Naive B cell (primary cell): ENCODE measurements around the gene BTBD2. TPM values are rescaled to one million over a fixed set of nuclear protein-coding genes. Genes with fewer than 3 reads are reported as not detected.
"Not testable (repeated sequence)": the region's sequence is repeated elsewhere in the genome, so short reads cannot be mapped to it uniquely, and the experiment has no call there.

Experiments
- ATAC-seq, 2 donors: fragments of 150-1000 bp; cut with Tn5 transposase; 2 replicates each; pipeline ENCODE4 v1.10.0; 2021; ENCODE audit warnings: low read depth in 2 of 2, mild to moderate bottlenecking in 2 of 2, moderate library complexity in 2 of 2
- DNase-seq: peaks from one replicate; pipeline ENCODE4 v3.0.0; 2022
- H3K27ac Mint-ChIP-seq, 6 donors: one replicate each; pipeline ENCODE4 v1.8.0; 2020 to 2022; ENCODE audit warnings: mild to moderate bottlenecking in 6 of 6, mixed read lengths in 6 of 6, moderate library complexity in 5 of 6, inconsistent platforms in 2 of 6
- H3K27me3 Mint-ChIP-seq, 3 donors: one replicate each; pipeline ENCODE4 v1.8.0; 2021 to 2022; ENCODE audit warnings: mixed read lengths in 3 of 3, mild to moderate bottlenecking in 1 of 3
- H3K36me3 Mint-ChIP-seq, 2 donors: one replicate each; pipeline ENCODE4 v1.8.0; 2020 to 2022; ENCODE audit warnings: mixed read lengths in 2 of 2, inconsistent platforms in 1 of 2, mild to moderate bottlenecking in 1 of 2
- H3K4me1 Mint-ChIP-seq, 3 donors: one replicate each; pipeline ENCODE4 v1.8.0; 2020 to 2022; ENCODE audit warnings: mixed read lengths in 3 of 3, inconsistent platforms in 1 of 3, mild to moderate bottlenecking in 1 of 3, moderate library complexity in 1 of 3
- H3K4me3 Mint-ChIP-seq, 8 donors: one replicate each; pipeline ENCODE4 v1.8.0; 2020 to 2022; ENCODE audit warnings: mild to moderate bottlenecking in 8 of 8, mixed read lengths in 8 of 8, moderate library complexity in 8 of 8, inconsistent platforms in 2 of 8
- H3K9me3 Mint-ChIP-seq, 7 donors: one replicate each; pipeline ENCODE4 v1.8.0; 2020 to 2022; ENCODE audit warnings: mixed read lengths in 7 of 7, mild to moderate bottlenecking in 5 of 7, inconsistent platforms in 2 of 7, moderate library complexity in 1 of 7
- polyA plus RNA-seq, 6 donors: library from polyadenylated mRNA; unstranded; fragments of 300-500 nt; fragmentation: Illumina TruSeq; gene quantifications; one replicate each; pipeline ENCODE4 v1.2.3, GENCODE V29; 2021; ENCODE audit warnings: low read depth in 6 of 6

BTBD2 gene
- polyA plus RNA-seq, 6 donors from 2014 or later: 1.7 to 9.2 (median 4.8) TPM

DNA sequence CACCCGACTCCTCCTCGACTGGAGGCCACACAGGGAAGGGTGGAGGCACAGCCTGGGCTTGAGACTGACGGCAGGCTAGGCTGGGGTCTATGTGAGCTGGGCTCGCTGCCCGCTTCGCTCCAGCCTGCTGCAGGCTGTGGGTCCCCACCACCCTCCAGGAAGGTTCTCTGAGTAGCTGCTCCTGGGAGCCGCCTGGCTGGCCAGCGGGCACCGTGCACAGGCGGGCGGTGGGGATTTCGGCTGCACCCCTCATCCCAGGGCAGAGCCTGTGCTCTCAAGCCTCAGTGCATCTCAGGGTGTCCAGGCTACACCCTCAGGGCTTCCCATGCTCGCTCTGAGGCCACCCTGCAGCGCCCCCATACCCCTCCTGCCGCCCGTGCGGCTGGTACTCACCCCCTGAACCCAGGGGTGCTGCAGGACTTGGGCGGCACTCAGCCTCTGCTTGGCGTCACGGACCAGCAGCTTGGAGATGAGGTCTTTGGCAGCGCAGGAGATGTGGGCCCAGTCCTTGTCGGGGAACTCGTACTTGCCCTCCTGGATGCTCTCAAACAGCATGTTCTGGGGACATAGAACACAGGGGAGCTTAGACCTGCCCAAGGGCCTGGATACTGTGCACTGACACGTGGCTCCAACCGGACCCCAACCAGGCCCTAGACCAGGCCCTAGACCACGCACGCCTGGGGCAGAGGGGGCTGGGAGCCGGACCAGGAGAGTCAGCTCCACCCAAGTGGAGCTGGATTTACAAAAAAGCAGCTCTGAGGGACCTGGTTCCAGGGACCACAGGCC lies 25.3 kb upstream of the BTBD2 start:
- H3K36me3 Mint-ChIP-seq: peaks cover 0 to 7% of the 10 kb centered on the region in 2 donors
- DNase-seq (no peak), ATAC-seq (no peak)
- H3K27me3 Mint-ChIP-seq: no peaks in the 10 kb centered on the region
- H3K9me3 Mint-ChIP-seq: peaks cover 0 to 3% (median 0%) of the 10 kb centered on the region in 7 donors
- peak overlapping the region; percentile 96 to 99 (median 98) for H3K27ac Mint-ChIP-seq
- peaks cover 19 to 45% (median 38%) of the 10 kb centered on the region in 3 donors for H3K4me1 Mint-ChIP-seq
- H3K4me3 Mint-ChIP-seq: peak overlapping the region in 4 of 8 donors; percentile 65 to 82 (median 68)

DNA sequence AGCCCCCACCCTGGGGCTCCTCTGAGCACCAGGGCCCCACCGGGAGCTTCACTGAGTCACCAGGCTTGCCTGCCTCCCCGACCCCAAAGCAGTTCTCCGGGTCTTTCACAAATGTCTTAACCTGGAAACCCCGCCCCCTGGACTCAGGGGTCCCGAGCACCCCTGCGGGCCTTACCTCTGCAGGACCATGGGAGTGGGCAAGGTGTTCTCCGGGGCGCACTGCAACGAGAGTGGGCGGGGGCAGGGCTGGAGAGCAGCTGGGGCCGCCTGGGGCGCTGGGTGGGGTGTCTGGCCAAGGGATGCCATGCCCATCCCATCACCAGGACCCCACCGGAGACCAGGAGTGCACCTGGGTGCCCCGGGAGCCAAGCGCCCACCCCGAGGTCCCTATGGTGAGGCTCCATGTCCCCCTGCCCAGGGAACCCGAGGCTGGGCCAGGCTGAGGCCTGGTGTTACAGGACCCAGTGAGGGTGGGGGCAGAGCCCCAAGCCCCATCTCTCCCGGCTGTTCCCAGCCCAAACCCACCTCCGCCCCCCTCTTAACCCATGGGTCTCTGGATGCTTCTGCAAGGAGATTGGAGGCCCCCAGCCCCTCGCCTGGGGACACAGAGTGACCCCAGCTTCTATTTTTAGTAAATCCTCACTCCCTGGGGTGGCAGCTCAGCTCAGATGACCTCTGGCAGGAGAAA lies 24.6 kb upstream of the BTBD2 start:
- DNase-seq (no peak), ATAC-seq (no peak)
- peak overlapping the region in 2 of 8 donors; percentile 5 to 15 for H3K4me3 Mint-ChIP-seq
- no peaks in the 10 kb centered on the region for H3K27me3 Mint-ChIP-seq
- peaks cover 22 to 47% (median 41%) of the 10 kb centered on the region in 3 donors for H3K4me1 Mint-ChIP-seq
- H3K36me3 Mint-ChIP-seq: peaks cover 0 to 7% of the 10 kb centered on the region in 2 donors
- peaks cover 0 to 3% (median 0%) of the 10 kb centered on the region in 7 donors for H3K9me3 Mint-ChIP-seq
- H3K27ac Mint-ChIP-seq: peak overlapping the region; percentile 52 to 99 (median 97)

DNA sequence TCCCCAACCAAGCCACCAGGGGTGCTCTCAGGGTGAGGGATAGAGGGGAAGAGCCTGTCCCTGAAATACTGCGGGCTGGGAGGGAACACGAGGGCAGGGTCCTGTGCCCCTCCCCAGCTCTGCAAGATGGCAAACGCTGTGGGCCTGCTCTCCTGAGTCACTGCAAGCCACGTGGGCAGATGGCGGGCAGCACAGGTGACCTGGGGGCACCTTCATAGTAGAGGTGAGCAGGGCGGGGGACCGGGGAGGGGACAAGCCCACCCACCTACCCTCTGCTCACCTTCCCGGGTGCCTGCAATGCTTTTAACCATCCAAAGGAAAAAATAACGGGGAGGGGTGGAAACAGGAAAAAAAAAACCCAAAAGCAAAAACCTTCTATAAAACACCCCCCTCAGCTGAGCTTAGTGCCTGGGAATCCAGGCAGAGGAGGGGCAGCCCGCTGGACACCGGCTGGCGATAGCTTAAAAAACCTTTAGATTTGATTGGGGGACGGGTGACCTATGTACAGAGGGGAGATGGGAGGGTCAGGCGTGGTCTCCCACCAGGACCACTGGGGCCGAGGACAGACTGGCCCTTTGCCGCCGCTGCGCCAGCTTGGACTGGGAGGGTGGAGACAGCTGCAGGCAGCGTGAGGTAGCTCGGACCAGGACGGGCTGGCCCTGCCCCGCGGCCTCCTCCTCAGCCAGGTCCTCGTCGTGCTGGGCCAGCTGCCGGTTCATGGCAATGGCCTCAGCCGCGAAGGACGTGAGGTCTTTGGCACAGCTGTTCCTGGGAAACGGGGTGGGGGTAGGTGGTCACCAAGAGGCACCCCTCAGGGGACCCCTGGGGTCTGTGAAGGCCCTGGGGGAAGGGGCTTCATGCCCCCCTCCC lies 23.8 kb upstream of the BTBD2 start:
- Mint-ChIP-seq H3K36me3 (peaks cover 0 to 7% of the 10 kb centered on the region in 2 donors), H3K4me1 (peaks cover 23 to 45% (median 38%) of the 10 kb centered on the region in 3 donors), H3K27ac (peak overlapping the region; percentile 65 to 98 (median 83)), H3K4me3 (peak overlapping the region in 6 of 8 donors; percentile 5 to 59 (median 45)), H3K9me3 (peaks cover 0 to 3% (median 0%) of the 10 kb centered on the region in 7 donors), H3K27me3 (no peaks in the 10 kb centered on the region)
- DNase-seq: no peak
- no peak for ATAC-seq

DNA sequence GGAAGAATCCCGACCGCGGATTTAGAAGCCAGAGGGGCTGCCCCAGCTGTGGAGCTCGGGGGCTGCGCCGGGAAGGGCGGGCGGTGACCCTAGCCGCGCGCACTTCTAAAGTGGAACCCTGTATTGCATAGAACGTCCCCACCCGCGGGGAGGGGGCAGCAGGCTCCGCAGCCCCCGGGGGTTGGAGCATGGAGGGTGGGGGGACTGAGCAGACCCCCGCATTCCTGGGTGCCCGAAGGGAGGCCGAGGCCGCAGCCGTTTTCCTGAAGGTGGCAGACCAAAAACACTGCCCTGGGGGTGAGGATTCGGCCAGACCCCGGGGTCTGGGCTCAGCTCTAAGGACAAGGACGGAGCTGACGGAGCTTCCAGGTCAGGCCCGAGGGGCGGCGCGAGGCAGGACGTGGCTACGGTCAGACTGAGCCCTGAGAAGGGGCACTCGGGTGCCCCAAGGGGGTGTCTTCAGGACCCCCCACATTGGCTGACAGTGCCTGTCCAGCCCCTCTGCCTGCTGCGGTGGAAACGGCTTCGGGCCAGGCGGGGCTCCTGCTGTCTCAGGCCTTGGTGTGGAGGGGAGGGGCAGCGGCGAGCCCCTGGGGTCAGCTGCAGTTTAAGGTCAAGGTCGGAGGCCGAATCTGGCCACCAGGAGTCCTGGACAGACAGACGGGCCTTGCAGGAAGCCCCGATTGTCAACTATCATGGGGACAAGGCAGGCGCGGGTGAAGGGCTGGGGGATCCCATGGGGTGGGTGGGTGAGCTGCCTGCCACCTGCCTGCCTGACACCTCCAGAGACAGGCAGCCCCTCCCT lies 23.0 kb upstream of the BTBD2 start:
- Mint-ChIP-seq H3K36me3 (peaks cover 0 to 7% of the 10 kb centered on the region in 2 donors), H3K4me1 (peaks cover 23 to 37% (median 31%) of the 10 kb centered on the region in 3 donors), H3K27me3 (no peaks in the 10 kb centered on the region), H3K27ac (peak overlapping the region in 4 of 6 donors; percentile 7 to 98 (median 60)), H3K9me3 (peaks cover 0 to 3% (median 0%) of the 10 kb centered on the region in 7 donors), H3K4me3 (peak overlapping the region in 2 of 8 donors; percentile 5 to 53)
- no peak for ATAC-seq
- DNase-seq: no peak

DNA sequence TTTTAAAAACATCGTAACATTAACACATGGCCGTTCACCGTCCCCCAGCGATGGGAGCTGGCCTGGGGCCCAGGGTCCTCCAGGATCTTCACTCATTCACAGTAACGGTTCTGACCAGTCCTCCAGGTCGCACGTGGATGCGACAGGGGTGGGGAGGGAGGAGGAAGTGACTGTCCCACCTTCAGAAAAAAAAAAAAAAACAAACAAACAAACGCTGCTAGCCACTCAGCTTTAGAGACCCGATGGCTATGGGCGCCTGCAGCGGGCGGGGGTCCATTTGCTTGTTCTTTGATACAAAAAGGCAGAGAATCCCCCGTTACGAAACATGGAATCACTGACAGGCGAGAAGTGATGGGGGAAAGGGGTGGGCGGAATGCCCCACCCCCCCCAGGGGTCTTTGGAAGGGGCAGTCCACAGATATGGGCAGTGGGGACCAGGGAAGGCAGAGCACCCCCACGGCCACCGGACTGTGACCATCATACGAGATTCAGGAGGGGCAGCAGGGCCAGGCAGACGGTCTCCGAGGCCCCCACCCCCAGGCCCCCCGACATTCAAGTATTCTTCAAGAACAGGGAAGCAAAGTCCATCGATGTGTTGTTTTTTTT lies 22.2 kb upstream of the BTBD2 start:
- Mint-ChIP-seq H3K27ac (peak overlapping the region in 5 of 6 donors; percentile 27 to 98 (median 82)), H3K4me3 (peak overlapping the region in 1 of 8 donors; percentile 61), H3K36me3 (peaks cover 0 to 7% of the 10 kb centered on the region in 2 donors), H3K4me1 (peaks cover 27 to 40% (median 31%) of the 10 kb centered on the region in 3 donors), H3K9me3 (peaks cover 0 to 3% (median 0%) of the 10 kb centered on the region in 7 donors), H3K27me3 (no peaks in the 10 kb centered on the region)
- ATAC-seq (no peak), DNase-seq (no peak)

DNA sequence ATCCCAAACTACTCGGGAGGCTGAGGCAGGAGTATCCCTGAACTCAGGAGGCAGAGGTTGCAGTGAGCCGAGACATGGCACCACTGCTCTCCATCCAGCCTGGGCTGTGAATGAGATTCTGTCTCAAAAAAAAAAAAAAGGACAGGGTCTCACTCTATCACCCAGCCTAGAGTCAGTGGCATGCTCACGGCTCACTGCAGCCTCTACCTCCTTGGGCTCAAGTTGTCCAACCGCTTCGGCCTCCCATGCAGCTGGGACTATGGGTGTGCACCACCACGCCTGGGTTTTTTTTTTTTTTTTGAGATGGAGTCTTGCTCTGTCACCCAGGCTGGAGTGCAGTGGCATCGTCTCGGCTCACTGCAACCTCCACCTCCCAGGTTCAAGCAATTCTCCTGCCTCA lies 20.9 kb upstream of the BTBD2 start:
- peaks cover 0 to 3% (median 0%) of the 10 kb centered on the region in 7 donors for H3K9me3 Mint-ChIP-seq

DNA sequence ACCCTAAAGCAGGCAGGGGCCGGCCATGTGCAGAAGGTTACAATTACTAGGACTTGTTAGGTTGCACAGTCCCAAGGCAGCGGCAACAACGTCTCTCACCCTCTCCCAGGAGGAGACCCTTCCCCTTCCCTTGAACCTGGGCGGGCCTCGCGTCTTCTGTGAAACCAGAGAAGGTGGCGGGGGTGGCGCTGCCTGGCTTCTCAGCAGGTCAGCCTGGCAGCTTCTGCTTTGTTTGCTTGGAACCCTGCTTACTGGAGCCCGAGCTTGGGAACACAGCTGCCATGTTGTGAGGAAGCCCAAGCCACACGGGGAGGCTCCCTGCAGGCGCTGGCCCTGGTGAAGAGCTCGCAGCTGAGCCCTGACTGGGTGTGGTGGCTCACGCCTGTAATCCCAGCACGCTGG lies 20.1 kb upstream of the BTBD2 start:
- Mint-ChIP-seq H3K4me3 (peak overlapping the region in 1 of 8 donors; percentile 37), H3K27ac (peak overlapping the region in 3 of 6 donors; percentile 79 to 82 (median 81)), H3K9me3 (peaks cover 0 to 3% (median 0%) of the 10 kb centered on the region in 7 donors), H3K4me1 (peaks cover 31 to 40% (median 33%) of the 10 kb centered on the region in 3 donors), H3K27me3 (no peaks in the 10 kb centered on the region), H3K36me3 (peaks cover 0 to 7% of the 10 kb centered on the region in 2 donors)
- no peak for ATAC-seq
- DNase-seq: no peak

More for the DNA sequence above, 20.9 kb upstream of the BTBD2 start:
- DNase-seq (no peak), ATAC-seq (no peak)
- peaks cover 31 to 43% (median 39%) of the 10 kb centered on the region in 3 donors for H3K4me1 Mint-ChIP-seq
- peak overlapping the region in 1 of 6 donors; percentile 52 for H3K27ac Mint-ChIP-seq
- H3K4me3 Mint-ChIP-seq: peak overlapping the region in 1 of 8 donors; percentile 61
- peaks cover 0 to 7% of the 10 kb centered on the region in 2 donors for H3K36me3 Mint-ChIP-seq
- H3K27me3 Mint-ChIP-seq: no peaks in the 10 kb centered on the region

DNA sequence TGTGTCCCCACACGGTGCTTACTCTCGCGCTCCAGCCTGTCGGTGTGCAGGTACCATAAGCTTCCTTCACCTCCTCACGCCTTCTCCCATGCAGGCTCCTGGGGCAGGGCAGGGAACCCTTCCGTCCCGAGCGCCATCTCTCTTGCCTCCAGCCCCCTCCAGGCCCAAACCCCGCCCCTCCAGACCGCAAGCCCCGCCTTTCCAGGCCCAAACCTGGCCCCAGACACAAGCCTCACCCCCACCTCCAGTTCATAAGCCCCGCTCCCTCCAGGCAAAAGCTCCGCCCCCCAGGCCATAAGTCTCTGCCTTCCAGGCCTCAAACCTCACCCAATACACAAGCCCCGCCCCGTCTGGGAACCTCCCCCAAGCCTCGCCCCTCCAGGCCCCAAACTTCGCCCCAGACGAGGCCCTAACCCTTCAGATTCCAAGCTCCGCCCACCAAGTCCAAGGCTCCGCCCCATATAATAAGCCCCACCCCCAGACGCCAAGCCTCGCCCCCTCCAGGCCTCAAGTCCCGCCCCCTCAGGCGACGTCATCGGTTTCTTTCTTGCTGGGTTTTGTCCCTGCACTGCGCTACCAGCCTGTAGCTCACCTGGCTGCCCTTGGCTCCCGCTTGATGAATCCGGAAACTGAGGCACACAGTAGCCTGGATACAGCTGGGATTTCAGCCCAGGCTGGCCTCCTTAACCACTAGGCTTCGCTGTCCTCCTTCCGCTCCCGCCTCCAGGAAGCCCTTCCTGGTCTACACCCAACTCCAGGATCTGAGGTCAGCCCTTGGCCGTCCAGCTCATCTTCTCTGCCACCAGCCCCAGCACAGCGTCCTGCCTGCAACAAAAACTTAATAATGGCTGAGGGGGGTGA lies 19.4 kb upstream of the BTBD2 start:
- Mint-ChIP-seq H3K27me3 (no peaks in the 10 kb centered on the region), H3K4me3 (peak overlapping the region in 6 of 8 donors; percentile 18 to 69 (median 45)), H3K4me1 (peaks cover 31 to 40% (median 33%) of the 10 kb centered on the region in 3 donors), H3K36me3 (peaks cover 0 to 7% of the 10 kb centered on the region in 2 donors), H3K9me3 (peaks cover 0 to 3% (median 0%) of the 10 kb centered on the region in 7 donors), H3K27ac (peak overlapping the region in 5 of 6 donors; percentile 78 to 95 (median 81))
- peak; percentile 44 to 53 for ATAC-seq
- no peak for DNase-seq

DNA sequence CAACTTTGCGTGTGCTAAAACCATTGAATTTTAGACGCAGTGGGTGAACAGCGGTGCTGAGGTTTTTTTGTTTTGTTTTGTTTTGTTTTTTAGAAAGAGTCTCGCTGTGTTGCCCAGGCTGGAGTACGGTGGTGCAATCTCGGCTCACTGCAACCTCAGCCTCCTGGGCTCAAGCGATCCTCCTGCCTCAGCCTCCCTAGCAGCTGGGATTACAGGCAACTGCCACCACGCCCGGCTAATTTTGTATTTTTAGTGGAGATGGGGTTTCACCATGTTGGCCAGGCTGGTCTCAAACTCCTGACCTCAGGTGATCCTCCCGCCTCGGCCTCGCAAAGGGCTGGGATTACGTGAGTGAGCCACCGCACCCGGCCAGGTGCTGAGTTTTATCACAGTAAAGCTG lies 18.7 kb upstream of the BTBD2 start:
- Mint-ChIP-seq H3K4me3 (peak overlapping the region in 1 of 8 donors; percentile 55), H3K27ac (peak overlapping the region in 2 of 6 donors; percentile 81 to 95), H3K4me1 (peaks cover 28 to 37% (median 33%) of the 10 kb centered on the region in 3 donors)
- H3K27me3 Mint-ChIP-seq, DNase-seq, ATAC-seq, H3K9me3 Mint-ChIP-seq, H3K36me3 Mint-ChIP-seq: not testable (repeated sequence)

DNA sequence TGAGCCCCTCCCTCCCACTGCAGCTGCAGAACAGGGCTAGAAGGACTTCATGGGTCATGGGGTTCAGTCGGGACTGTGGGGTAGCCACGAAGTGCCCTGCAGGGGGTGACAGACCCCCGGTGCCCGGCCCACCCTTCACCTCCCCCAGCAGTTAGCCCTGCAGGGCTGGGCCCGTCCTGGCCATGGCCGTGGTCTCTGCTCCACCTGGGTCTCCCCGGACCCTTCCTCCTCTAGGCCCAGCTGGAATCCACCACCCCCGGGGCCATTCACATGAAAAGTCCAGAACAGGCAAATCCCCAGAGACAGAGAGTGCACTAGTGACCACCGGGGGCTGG lies 18.3 kb upstream of the BTBD2 start:
- Mint-ChIP-seq H3K4me3 (no peak overlapping the region), H3K9me3 (peaks cover 0 to 3% (median 0%) of the 10 kb centered on the region in 7 donors), H3K27ac (no peak overlapping the region), H3K36me3 (no peaks in the 10 kb centered on the region), H3K27me3 (no peaks in the 10 kb centered on the region), H3K4me1 (peaks cover 27 to 35% (median 32%) of the 10 kb centered on the region in 3 donors)
- no peak for ATAC-seq
- DNase-seq: no peak
